Right atrium auricular region (tissue), 2 donors: ENCODE data around the gene PRKCA. TPM values are rescaled to one million over a fixed set of nuclear protein-coding genes. Genes with fewer than 3 reads are reported as not detected.

Experiments used
- DNase-seq: peaks from one replicate; pipeline ENCODE4 v3.0.0-alpha.2; 2019; ENCODE audit warnings: low spot score
- H3K27ac ChIP-seq, 2 donors: fragments of 200-600 bp; sonication (generic); 1 replicate in 1 of 2; 2 replicates in 1 of 2; pipeline ENCODE4 v1.5.1; 2016 to 2019
- H3K27me3 ChIP-seq, 2 donors: fragments of 200-600 bp; sonication (generic); one replicate each; pipeline versions ENCODE4 v1.5.1 to v1.6.0; 2017 to 2019
- H3K36me3 ChIP-seq: fragments of 200-600 bp; sonication (generic); one replicate; pipeline ENCODE4 v1.5.1; 2016
- H3K4me1 ChIP-seq, 2 donors: fragments of 200-600 bp; sonication (generic); one replicate each; pipeline versions ENCODE4 v1.5.1 to v1.6.0; 2017 to 2019
- H3K4me3 ChIP-seq, 2 donors: fragments of 200-600 bp; sonication (generic); 1 replicate in 1 of 2; 2 replicates in 1 of 2; pipeline ENCODE4 v1.5.1; 2017 to 2019; ENCODE audit warnings: mild to moderate bottlenecking in 1 of 2, moderate library complexity in 1 of 2
- H3K9me3 ChIP-seq, 2 donors: fragments of 200-600 bp; sonication (generic); one replicate each; pipeline ENCODE4 v1.5.1; 2019
- CTCF ChIP-seq, 2 donors: fragments of 200-600 bp; sonication (generic); IDR thresholded peaks; one replicate each; pipeline ENCODE4 v1.5.1; 2019; ENCODE audit warnings: antibody characterized with exemption in 2 of 2
- total RNA-seq, 2 donors: library from RNA; depleted of rRNA; stranded (reverse); fragments of >200 nt; gene quantifications; one replicate each; pipeline ENCODE4 v1.1.0, GENCODE V29; 2016

Gene PRKCA
- total RNA-seq, 2 donors from 2014 or later = 6.4 to 6.6 TPM

DNA sequence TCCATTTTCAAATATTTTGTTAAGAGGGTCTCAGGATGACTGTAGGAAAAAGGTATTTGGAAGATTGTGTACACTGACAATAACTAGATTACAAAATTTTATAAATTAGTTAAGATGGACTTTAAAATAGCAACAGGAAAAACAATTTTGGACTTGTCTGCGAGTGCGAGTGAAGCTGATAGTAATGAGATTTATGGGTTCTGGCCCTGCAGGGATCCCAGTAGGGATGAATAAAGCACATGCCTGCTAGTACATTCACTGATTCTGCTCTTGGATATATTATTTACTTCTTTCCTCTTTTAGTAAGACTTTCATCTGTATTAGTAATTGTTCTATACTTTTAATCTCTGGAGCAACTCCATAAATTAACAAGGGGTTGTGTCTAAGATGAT is 28.2 kb downstream of the PRKCA start:
- no peak for TF ChIP-seq CTCF (IDR thresholded peaks at IDR 0.05)
- no peaks in the 10 kb centered on the region for H3K36me3 ChIP-seq

GRCh38 chr17:66331038-66331816 is 28.8 kb downstream of the PRKCA start:
- no peak for TF ChIP-seq CTCF (IDR thresholded peaks at IDR 0.05)
- DNase-seq = no peak
- Histone ChIP-seq H3K4me1 (no peaks in the 10 kb centered on the region), H3K4me3 (no peak overlapping the region), H3K36me3 (no peaks in the 10 kb centered on the region), H3K9me3 (no peaks in the 10 kb centered on the region), H3K27ac (no peak overlapping the region), H3K27me3 (no peaks in the 10 kb centered on the region)

More for the DNA sequence above, 28.2 kb downstream of the PRKCA start:
- Histone ChIP-seq H3K27me3 (no peaks in the 10 kb centered on the region), H3K4me1 (no peaks in the 10 kb centered on the region), H3K27ac (no peak overlapping the region), H3K4me3 (no peak overlapping the region), H3K9me3 (no peaks in the 10 kb centered on the region)
- no peak for DNase-seq

DNA sequence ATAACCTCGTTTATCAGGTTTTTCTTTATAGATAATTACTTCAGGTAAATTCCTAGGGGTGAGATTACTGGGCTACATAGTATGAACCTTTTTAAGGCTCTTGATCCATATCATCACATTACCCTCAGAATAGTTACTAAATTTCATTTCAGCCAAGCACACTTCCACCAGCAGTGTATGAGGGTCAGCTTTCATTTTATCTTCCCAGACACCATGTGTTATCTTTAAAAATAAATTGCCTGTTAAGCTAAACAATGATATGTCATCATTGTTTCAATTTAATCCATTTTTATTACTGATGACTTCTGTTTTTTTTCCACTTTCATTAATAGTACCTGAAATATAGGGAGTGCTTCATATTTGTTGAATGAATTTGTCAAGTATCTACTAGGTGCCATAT is 33.4 kb downstream of the PRKCA start:
- Histone ChIP-seq H3K9me3 (no peaks in the 10 kb centered on the region), H3K4me3 (no peak overlapping the region), H3K27ac (no peak overlapping the region), H3K36me3 (no peaks in the 10 kb centered on the region), H3K4me1 (peaks cover 0 to 26% of the 10 kb centered on the region in 2 donors), H3K27me3 (no peaks in the 10 kb centered on the region)
- no peak for DNase-seq
- TF ChIP-seq CTCF (IDR thresholded peaks at IDR 0.05) = no peak

GRCh38 chr17:66337268-66337667 is 34.9 kb downstream of the PRKCA start:
- Histone ChIP-seq H3K27ac (no peak overlapping the region), H3K4me1 (peaks cover 0 to 26% of the 10 kb centered on the region in 2 donors), H3K27me3 (no peaks in the 10 kb centered on the region), H3K9me3 (no peaks in the 10 kb centered on the region), H3K4me3 (no peak overlapping the region), H3K36me3 (no peaks in the 10 kb centered on the region)
- DNase-seq = no peak
- TF ChIP-seq CTCF (IDR thresholded peaks at IDR 0.05) = no peak

DNA sequence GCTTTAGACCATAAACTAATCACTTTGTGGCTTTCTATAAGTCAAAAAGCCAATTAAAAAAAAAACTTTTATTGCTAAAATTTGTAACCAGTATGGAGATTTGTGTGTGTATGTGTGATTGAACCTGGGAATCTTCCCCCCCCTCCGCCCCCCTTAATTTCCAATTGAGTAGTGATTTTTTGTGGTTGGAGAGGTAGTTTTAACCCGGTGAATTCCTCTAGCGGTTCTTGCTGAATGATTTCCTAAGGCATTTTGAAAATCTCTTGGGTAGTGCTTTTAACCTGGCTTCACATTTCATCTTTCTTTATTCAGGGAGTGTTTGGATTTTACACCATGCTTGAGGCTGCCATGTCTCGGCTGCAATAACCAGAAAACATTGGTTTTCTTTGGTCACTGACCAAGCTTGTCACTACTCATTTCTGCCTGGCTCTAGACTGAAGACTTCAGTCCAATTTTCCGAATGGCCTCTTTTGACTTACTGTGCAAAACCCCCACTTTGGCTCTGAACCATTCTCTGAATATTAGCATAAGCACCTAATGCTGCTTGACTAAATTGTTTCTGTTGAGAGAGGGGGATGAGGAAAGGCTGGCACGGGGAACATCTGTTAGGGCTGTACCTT is 35.6 kb downstream of the PRKCA start:
- no peak overlapping the region for H3K27ac ChIP-seq
- H3K4me3 ChIP-seq = no peak overlapping the region

More for the DNA sequence above, 35.6 kb downstream of the PRKCA start:
- no peak for TF ChIP-seq CTCF (IDR thresholded peaks at IDR 0.05)
- Histone ChIP-seq H3K27me3 (no peaks in the 10 kb centered on the region), H3K9me3 (no peaks in the 10 kb centered on the region), H3K36me3 (no peaks in the 10 kb centered on the region), H3K4me1 (peaks cover 0 to 26% of the 10 kb centered on the region in 2 donors)
- no peak for DNase-seq
